Progenitor cell of endocrine pancreas (in vitro differentiated cells): ENCODE results near the gene CEACAM6. TPM values are rescaled to one million over a fixed set of nuclear protein-coding genes. Genes with fewer than 3 reads are reported as not detected.

Source experiments
- DNase-seq: peaks from one replicate; pipeline ENCODE4 v3.0.0; 2021; ENCODE audit warnings: low spot score; ENCODE audit not compliant: unreplicated experiment
- H3K27ac Mint-ChIP-seq: 2 replicates; pipeline ENCODE4 v1.8.0; 2021; ENCODE audit warnings: mild to moderate bottlenecking, moderate library complexity, mixed read lengths
- H3K27me3 Mint-ChIP-seq: 2 replicates; pipeline ENCODE4 v1.8.0; 2021; ENCODE audit warnings: mixed read lengths
- H3K36me3 Mint-ChIP-seq: 2 replicates; pipeline ENCODE4 v1.8.0; 2022; ENCODE audit warnings: mixed read lengths; ENCODE audit not compliant: insufficient read depth
- H3K4me1 Mint-ChIP-seq: 2 replicates; pipeline ENCODE4 v1.8.0; 2021; ENCODE audit warnings: low read depth, mixed read lengths
- H3K4me3 Mint-ChIP-seq: 2 replicates; pipeline ENCODE4 v1.8.0; 2021; ENCODE audit warnings: low read depth, mild to moderate bottlenecking, moderate library complexity, mixed read lengths
- H3K9me3 Mint-ChIP-seq: 2 replicates; pipeline ENCODE4 v1.8.0; 2021; ENCODE audit warnings: low read depth, mixed read lengths
- total RNA-seq: library from RNA; stranded (reverse); gene quantifications from 2 replicates; pipeline ENCODE4 v1.2.1, GENCODE V29; 2021
- TF ChIP-seq, protein P1 (sequence below): fragments of 200-600 bp; sonication (generic); IDR thresholded peaks from one replicate; pipeline ENCODE4 v1.5.0; 2021; ENCODE audit warnings: antibody characterized with exemption, mild to moderate bottlenecking; ENCODE audit not compliant: unreplicated experiment

CEACAM6 gene
- total RNA-seq, 1 donor from 2014 or later = 0.19 TPM

- DNase-seq = no peak
- Mint-ChIP-seq H3K4me3 (no peak overlapping the region), H3K27ac (no peak overlapping the region), H3K4me1 (no peaks in the 10 kb centered on the region), H3K27me3 (peaks cover 21% of the 10 kb centered on the region), H3K9me3 (peaks cover 27% of the 10 kb centered on the region), H3K36me3 (no peaks in the 10 kb centered on the region)
- TF ChIP-seq, protein P1, sequence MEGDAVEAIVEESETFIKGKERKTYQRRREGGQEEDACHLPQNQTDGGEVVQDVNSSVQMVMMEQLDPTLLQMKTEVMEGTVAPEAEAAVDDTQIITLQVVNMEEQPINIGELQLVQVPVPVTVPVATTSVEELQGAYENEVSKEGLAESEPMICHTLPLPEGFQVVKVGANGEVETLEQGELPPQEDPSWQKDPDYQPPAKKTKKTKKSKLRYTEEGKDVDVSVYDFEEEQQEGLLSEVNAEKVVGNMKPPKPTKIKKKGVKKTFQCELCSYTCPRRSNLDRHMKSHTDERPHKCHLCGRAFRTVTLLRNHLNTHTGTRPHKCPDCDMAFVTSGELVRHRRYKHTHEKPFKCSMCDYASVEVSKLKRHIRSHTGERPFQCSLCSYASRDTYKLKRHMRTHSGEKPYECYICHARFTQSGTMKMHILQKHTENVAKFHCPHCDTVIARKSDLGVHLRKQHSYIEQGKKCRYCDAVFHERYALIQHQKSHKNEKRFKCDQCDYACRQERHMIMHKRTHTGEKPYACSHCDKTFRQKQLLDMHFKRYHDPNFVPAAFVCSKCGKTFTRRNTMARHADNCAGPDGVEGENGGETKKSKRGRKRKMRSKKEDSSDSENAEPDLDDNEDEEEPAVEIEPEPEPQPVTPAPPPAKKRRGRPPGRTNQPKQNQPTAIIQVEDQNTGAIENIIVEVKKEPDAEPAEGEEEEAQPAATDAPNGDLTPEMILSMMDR = no peak
Measured at GRCh38 chr19:41799444-41800000, 44.2 kb downstream of the CEACAM6 start.

DNA sequence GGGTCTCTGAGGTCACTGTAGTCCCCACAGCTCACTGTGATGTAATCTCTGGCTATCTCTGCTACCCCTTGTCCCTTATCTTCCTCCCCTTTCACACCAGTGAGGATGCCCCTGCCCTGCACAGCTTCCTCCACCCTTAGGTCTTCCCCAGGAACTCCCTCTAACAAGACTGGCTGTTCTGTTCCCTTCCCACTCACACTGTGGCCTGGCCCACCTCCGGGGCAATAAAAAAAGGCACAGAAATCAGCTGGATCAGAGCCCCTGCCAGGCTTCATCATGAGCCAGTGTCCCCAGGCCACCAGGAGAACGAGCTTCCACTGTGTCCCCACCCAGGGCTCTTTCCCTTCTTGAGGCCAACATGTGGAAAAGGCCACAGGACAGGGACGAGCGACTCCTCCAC lies 45.7 kb downstream of the CEACAM6 start:
- H3K9me3 Mint-ChIP-seq = peaks cover 34% of the 10 kb centered on the region
- no peaks in the 10 kb centered on the region for H3K36me3 Mint-ChIP-seq
- H3K4me3 Mint-ChIP-seq = no peak overlapping the region
- no peak for DNase-seq
- TF ChIP-seq, protein P1 = no peak
- H3K4me1 Mint-ChIP-seq = no peaks in the 10 kb centered on the region
- no peak overlapping the region for H3K27ac Mint-ChIP-seq
- peaks cover 15% of the 10 kb centered on the region for H3K27me3 Mint-ChIP-seq

DNA sequence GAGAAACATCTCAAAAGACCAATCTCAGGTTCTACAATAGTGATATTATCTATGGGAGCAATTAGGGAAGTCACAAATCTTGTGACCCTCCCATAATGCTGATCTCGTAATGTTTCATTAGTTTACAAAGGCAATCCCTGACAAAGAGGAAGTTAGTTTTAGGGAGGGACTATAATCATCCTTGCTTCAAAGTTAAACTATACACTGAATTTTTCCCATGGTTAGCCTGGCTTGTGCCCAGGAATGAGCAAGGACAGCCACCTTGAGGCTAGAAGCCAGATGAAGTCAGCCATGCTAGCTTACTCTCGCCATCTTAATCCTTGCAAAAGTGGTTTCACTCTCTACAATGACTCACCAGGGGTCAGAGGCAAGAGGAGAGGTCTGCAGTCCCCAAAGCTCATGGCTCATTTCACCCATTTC lies 46.5 kb downstream of the CEACAM6 start:
- DNase-seq = no peak

GRCh38 chr19:41802770-41803169 lies 47.4 kb downstream of the CEACAM6 start:
- no peak for DNase-seq
- H3K36me3 Mint-ChIP-seq = no peaks in the 10 kb centered on the region
- H3K4me1 Mint-ChIP-seq = no peaks in the 10 kb centered on the region
- H3K27ac Mint-ChIP-seq = no peak overlapping the region
- TF ChIP-seq, protein P1 = no peak
- peaks cover 39% of the 10 kb centered on the region for H3K9me3 Mint-ChIP-seq
- H3K27me3 Mint-ChIP-seq = peaks cover 5% of the 10 kb centered on the region
- H3K4me3 Mint-ChIP-seq = no peak overlapping the region

More for the DNA sequence above, 46.5 kb downstream of the CEACAM6 start:
- H3K27me3 Mint-ChIP-seq = peaks cover 10% of the 10 kb centered on the region
- no peaks in the 10 kb centered on the region for H3K4me1 Mint-ChIP-seq
- no peaks in the 10 kb centered on the region for H3K36me3 Mint-ChIP-seq
- H3K27ac Mint-ChIP-seq = no peak overlapping the region
- H3K9me3 Mint-ChIP-seq = peaks cover 37% of the 10 kb centered on the region
- TF ChIP-seq, protein P1 = no peak
- no peak overlapping the region for H3K4me3 Mint-ChIP-seq

- H3K9me3 Mint-ChIP-seq = peaks cover 44% of the 10 kb centered on the region
- TF ChIP-seq, protein P1 = no peak
- H3K4me1 Mint-ChIP-seq = no peaks in the 10 kb centered on the region
- H3K27ac Mint-ChIP-seq = no peak overlapping the region
- H3K4me3 Mint-ChIP-seq = no peak overlapping the region
- no peaks in the 10 kb centered on the region for H3K36me3 Mint-ChIP-seq
- DNase-seq = no peak
- H3K27me3 Mint-ChIP-seq = peaks cover 5% of the 10 kb centered on the region
Measured at GRCh38 chr19:41804336-41804735, 49.0 kb downstream of the CEACAM6 start.
